Measurements from ENCODE around the gene STC2.

Gene STC2

GRCh38 chr5:173328844-173329490, 753 bp upstream of the STC2 start:
- no peak for DNase-seq (ENCODE audit: low read depth, low spot score)

DNA sequence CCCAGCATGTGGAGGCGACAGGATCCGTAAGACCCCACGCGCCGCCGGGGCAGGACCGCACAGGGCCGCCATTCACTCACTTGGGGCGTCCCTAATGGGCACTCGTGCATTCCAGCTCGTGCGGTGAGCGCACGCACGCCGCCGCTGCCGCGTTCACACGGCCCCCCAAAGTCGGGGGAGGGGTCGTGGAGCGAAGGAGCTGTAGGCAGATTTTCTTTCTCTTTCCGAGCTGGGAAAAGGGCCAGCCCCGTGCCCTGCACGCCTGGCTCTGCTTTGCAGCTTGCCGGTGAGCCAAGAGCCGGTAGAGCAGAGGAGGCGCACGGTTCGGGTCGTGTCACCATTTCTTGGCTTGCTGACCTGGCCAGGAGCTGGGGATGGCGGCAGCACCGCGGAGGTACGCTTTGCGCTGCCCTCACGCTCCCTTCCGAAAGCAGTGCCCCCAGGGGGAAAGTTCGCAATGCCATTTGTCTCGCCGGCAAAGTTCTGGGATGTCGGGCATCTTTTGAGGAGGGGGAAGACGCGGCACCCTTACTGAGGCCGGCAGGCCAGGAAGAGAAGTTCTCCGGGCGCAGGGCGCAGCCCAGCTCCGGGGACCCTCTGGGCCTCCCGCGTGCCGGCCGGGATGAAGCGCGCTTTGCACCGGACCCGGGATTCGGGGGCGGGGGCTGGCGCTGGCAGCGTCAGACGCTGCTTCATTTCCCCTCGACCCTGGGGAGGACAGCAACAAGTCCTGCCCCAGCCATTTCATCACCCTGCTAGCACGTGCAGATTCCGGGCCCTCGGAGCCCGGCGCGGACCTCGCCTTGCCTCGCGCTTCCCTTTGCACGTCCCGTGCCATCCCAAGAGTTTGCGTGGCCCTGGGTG, 898 bp downstream of the STC2 start:
- DNase-seq (ENCODE audit: low read depth, low spot score) = no peak

GRCh38 chr5:173326501-173326960, 1.7 kb downstream of the STC2 start:
- DNase-seq (ENCODE audit: low read depth, low spot score) = no peak

DNA sequence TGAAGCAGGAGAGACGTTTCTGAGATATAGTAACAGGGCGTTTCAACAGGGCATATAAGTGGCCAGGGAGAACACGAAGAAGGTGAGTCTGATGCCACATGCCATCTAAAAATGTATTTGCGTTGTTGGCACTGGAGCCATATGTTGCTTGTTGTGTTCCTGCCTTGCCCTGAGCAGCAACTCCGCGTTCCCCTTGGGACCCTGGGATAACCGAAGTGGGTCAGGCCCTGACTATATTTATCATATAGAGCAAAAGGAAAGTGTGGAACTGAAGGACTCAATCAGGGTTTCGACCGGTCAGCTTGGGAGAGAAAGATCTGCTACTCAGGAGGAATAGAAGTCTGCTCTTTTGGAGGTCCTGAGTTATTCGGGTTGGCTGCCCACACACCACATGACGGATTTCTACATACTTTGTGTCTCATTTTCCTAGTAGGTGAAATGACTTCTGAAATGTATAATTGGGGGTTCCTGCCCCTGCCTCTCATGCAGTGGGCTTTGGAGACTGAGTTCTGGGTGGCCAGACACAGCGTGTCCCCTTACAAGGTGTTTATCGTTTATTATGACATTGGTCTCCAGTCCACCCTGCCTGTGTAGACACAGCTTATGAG, 3.0 kb downstream of the STC2 start:
- DNase-seq (ENCODE audit: low read depth, low spot score) = no peak

- DNase-seq (ENCODE audit: low read depth, low spot score) = no peak
These were observed 3.9 kb downstream of the STC2 start for GRCh38 chr5:173324115-173325001.

DNA sequence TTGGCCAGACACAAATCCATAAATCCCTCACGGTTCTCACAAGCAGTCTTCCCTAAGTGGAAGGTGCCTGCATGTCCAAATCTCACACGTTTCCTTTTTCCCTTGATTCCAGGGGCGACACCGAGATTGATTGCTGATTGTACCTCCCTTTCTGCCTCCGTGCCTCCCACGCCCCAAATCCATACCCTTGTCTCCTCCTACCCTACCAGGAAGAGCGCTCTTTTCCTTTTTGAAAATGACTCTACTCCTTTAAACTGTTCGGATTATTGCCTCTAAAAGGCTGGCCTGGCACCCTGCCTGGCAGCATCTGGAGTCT, 4.5 kb downstream of the STC2 start:
- DNase-seq (ENCODE audit: low read depth, low spot score) = no peak

DNA sequence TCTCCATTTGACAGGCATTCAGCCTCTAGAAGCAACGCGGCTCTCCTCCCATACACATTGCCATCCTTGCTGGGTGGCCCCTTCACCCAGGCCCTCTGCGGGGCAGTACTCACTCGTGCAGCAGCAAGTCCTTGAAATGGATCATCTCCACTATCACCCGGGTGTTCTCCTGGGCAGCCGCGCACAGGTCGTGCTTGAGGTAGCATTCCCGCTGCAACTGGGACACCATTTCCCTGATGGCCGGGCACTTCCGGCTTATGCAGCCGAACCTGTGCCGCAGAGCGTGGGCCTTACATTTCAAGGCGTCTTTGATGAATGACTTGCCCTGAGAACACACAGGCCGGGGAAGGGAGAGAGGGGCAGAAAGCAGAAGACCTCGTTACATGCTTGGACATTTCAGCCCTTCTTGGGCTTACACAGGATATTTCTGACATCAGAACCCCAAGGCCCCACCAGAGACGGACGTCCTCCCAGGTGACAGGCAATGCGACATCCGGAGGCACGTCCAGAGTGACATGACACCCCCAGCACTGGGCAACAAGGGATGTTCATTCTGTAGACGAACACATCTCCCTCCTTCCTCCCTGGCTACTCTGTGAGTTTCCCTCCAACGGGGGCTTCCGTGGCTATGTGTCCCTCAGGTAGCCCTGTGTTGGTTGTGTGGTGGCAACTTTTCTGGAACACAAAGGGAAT, 5.0 kb downstream of the STC2 start:
- no peak for DNase-seq (ENCODE audit: low read depth, low spot score)

GRCh38 chr5:173321886-173322285, 6.3 kb downstream of the STC2 start:
- DNase-seq (ENCODE audit: low read depth, low spot score) = no peak

DNA sequence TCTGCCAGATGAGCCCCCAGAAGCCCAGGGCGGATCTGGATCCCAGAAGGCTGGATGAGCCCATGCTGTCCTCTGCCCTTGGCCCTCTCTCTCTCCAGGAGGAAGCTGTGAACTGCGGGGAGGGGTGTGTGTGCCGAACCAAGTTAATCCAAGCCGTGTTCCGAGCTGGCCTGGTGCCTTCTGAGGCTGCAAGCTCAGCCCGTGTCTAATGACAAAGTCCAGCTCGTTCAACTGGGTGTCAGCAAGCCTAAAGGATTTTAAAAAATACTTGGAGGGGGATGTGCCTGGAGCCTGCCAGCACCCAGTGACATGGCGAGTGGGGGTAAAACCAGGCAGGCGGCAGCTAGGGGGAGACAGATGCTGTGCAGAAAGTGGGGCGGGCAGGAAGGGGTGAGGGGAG, 8.0 kb downstream of the STC2 start:
- no peak for DNase-seq (ENCODE audit: low read depth, low spot score)

GRCh38 chr5:173319646-173320045, 8.6 kb downstream of the STC2 start:
- no peak for DNase-seq (ENCODE audit: low read depth, low spot score)

DNA sequence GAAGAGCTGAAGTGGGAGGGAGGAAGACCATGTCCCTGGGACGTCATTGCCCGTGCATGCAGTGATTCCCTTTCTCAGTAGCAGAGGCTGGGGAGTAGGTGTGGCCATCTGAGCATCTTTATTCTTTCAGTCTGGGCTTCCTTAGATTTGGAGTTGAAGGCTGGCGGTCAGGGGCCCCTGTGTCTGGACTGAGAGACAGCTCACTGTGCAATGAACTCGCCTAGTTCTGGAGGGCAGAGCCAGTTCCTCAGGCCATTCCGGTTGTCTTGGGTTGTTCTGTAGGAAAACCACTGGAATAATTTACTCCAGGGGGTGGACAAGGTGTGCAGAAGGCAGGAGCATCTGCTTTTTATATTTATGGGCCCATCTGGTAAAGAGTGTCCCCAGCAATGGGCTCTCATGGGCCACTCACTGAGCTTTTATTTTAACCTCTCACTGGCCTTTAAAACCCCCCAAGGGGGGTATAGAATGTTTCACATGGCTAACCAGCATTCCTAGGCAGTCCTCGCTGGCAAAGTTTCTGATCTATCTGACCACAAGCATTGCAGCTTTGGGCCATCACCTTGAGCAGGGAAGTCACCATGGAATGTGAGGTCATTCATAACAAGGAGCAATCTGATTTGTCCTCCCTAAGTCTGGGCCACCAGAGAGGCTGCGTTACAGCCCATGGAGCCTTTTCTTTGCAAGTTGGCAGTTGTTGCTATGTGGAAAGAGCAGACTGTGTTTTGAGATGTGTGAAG, 9.2 kb downstream of the STC2 start:
- no peak for DNase-seq (ENCODE audit: low read depth, low spot score)

- DNase-seq (ENCODE audit: low read depth, low spot score) = no peak
These were observed 9.9 kb downstream of the STC2 start for GRCh38 chr5:173318330-173318729.

DNA sequence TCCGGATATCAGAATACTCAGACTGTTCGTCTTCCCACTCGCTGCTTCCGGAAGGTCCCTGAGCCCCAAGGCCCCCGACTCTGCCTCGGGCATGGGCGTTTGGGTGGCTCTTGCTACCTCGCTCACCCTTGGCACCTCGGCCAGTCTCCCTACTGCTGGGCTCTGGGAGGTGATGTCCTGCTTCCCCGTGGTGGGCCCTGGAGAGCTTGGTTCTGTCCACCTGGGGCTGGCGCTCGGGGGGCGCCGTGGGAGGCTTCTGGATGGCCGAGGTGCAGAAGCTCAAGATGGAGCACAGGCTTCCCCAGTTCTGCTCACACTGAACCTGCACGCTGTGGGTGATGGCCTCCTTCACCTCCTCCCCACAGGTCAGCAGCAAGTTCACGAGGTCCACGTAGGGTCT, 10.4 kb downstream of the STC2 start:
- no peak for DNase-seq (ENCODE audit: low read depth, low spot score)

DNA sequence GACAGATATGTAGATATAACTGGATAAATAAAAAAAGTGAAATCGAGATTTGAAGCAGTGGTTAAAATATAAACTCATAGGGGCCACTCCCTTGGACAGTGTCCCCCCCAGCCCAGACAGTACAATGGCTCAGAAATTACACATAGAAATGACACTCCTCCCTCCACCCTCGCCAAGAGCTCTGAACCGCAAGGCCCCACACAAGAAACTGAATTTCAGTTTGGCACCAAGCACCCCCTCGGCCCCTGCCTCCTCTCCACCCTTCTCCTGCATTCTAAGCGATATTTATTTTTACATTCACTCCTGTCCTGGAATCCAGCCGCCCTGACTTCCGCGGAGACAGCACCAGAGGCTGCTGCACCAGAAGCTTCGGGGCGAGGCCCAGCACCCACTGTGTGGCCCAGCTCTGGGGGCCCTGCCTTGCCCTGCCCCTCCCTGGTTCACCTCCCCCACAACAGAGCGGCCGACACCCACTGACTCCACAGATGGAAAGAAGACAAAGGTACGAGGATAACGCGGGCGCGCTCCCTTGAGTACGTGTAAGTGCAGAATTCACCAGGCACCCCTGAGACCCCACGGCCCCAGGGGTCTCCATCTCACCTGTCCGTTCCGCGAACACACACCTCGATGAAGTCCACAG, 11.0 kb downstream of the STC2 start:
- no peak for DNase-seq (ENCODE audit: low read depth, low spot score)

DNA sequence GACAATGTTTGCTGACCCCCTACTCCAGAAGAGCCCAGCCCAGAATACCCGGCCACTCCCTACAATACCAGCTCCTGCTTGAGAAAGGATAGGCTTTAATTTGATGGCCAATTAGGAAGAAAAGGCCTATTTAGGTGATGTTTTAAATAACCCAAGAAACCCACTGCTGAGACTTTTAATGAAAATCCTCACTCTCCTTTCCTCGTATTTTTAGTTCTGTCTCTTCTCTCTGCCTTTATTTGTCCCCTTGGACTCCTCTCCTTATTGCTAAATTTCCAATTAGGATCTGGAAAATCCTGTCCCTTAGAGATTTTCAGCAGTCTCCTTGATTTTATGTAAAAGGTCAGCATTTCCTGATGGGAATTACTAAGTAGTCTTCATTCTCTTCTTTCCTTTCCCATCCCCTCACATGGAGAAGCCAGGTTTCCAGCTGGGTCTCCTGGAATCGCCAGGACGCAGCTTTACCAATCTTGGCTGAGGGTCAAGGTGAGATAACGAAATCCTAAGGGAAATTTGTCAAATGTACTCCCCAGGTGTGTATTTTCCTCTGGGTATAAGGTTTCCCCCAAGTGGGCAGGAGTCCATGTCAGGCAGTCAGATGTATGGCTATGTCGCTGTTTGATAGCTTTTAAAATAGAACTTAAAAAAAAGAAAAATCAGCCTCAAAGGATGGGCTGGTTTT, 11.7 kb downstream of the STC2 start:
- no peak for DNase-seq (ENCODE audit: low read depth, low spot score)

DNA sequence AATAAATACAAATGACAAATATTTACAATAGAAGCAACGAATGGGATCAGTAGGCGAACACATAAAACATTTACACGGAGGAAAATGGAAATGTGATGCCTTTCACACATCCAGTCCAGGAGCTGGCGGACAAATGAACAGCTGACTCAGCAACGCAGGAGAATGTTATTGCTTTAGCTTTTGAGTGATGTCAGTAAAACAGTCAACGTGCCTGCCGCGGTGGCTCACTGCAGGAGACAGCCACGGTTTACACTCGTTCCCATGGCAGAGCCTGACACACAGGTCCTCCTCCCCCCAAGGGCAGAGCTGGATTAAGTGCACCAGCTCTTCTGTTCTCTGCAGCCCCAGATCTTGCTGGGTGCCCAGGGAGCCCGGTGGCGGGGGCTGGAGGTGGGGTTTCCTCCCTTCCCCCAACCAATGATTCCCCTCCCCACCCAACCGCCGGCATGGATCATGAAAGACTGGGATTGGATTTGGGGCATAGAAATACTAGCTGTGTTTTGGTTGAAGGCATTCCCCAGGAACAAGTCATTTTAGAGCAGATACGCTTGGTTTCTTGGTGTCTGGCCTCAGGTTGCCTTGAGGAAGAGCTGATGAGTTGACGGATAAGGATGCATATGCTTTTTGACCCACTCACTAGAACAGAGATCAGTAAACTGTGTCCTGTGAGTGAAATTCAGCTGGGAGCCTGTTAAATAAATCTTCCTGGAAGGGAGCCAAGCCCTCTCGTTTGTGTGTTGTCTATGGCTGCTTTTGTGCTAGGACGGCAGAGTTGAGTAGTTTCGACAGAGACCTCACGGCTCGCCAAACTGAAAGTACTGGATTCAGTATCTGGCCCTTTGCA, 12.5 kb downstream of the STC2 start:
- no peak for DNase-seq (ENCODE audit: low read depth, low spot score)

GRCh38 chr5:173314166-173314952, 13.9 kb downstream of the STC2 start:
- DNase-seq (ENCODE audit: low read depth, low spot score) = no peak

GRCh38 chr5:173313351-173313801, 14.8 kb downstream of the STC2 start:
- no peak for DNase-seq (ENCODE audit: low read depth, low spot score)
